DND-41 (cell line): ENCODE measurements around the gene PKHD1.

Experiments
- EZH2 ChIP-seq: IDR thresholded peaks from 3 replicates; pipeline ENCODE4 v1.6.1; 2012; ENCODE audit warnings: borderline replicate concordance, low read depth, mild to moderate bottlenecking, moderate library complexity, low read length, inconsistent platforms; ENCODE audit not compliant: severe bottlenecking
- TF ChIP-seq, protein P1 (sequence below): IDR thresholded peaks from 2 replicates; pipeline ENCODE4 v1.5.1; 2012; ENCODE audit warnings: borderline replicate concordance, low read length, moderate library complexity, mild to moderate bottlenecking; ENCODE audit not compliant: poor library complexity, severe bottlenecking; ENCODE audit errors: extremely low read depth

DNA sequence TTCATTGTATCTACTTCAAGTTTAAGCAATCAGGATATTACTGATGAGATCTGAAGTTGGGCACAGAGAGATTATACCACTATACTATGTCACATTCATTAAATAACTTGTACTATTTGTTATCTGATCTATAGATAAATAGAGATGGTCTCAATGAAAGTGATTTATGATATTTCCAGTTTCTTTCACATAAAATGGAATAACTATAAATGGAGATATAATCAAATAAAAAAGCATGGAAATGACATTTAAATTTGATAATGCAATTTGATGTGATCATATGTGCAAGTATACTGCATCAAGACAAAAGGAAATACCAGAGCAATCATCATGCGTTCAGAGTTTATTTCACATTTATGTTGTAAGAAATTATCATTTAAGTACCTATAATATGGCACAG, 368.9 kb downstream of the PKHD1 start:
- TF ChIP-seq, protein P1, sequence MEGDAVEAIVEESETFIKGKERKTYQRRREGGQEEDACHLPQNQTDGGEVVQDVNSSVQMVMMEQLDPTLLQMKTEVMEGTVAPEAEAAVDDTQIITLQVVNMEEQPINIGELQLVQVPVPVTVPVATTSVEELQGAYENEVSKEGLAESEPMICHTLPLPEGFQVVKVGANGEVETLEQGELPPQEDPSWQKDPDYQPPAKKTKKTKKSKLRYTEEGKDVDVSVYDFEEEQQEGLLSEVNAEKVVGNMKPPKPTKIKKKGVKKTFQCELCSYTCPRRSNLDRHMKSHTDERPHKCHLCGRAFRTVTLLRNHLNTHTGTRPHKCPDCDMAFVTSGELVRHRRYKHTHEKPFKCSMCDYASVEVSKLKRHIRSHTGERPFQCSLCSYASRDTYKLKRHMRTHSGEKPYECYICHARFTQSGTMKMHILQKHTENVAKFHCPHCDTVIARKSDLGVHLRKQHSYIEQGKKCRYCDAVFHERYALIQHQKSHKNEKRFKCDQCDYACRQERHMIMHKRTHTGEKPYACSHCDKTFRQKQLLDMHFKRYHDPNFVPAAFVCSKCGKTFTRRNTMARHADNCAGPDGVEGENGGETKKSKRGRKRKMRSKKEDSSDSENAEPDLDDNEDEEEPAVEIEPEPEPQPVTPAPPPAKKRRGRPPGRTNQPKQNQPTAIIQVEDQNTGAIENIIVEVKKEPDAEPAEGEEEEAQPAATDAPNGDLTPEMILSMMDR: no peak
- TF ChIP-seq EZH2: no peak
